B cell (primary cell): ENCODE measurements around the gene KRT33B. TPM values are rescaled to one million over a fixed set of nuclear protein-coding genes. Genes with fewer than 3 reads are reported as not detected.
"Not testable (repeated sequence)": the region's sequence is repeated elsewhere in the genome, so short reads cannot be mapped to it uniquely, and the experiment has no call there.

Source experiments
- ATAC-seq: fragments of 200-7000 bp; cut with Tn5 transposase; one replicate; pipeline ENCODE4 v1.10.0; 2021; ENCODE audit warnings: low read depth, mild to moderate bottlenecking, moderate number of reproducible peaks, moderate library complexity
- CTCF ChIA-PET: fragments of 350-600 bp; sonication (Branson Sonifier 250); formaldehyde crosslinking; loops from one replicate; lab custom pipeline; 2021; ENCODE audit warnings: antibody characterized with exemption, inconsistent platforms; lab: Charles Lee
- POLR2A ChIA-PET: fragments of 350-600 bp; sonication (Branson Sonifier 250); formaldehyde crosslinking; loops from one replicate; lab custom pipeline; 2021; ENCODE audit warnings: antibody characterized with exemption; lab: Charles Lee
- DNase-seq: peaks from one replicate; pipeline ENCODE4 v3.0.0; 2013
- H2AFZ ChIP-seq: 2 replicates; pipeline ENCODE4 v1.6.1; 2012; ENCODE audit warnings: mild to moderate bottlenecking, low read depth, low read length; ENCODE audit not compliant: insufficient read depth, poor library complexity, severe bottlenecking
- H3K27ac ChIP-seq, 2 donors: 1 replicate in 1 of 2; 2 replicates in 1 of 2; pipeline ENCODE4 v1.5.1; 2012 to 2013; ENCODE audit warnings: low read length in 2 of 2, mild to moderate bottlenecking in 2 of 2, moderate library complexity in 1 of 2
- H3K27me3 ChIP-seq, 4 experiments: fragments of 200-600 bp in 1 of 4; sonication (generic) in 1 of 4; replicated peaks in 1 of 4; 1 replicate in 2 of 4; 2 replicates in 2 of 4; pipeline versions ENCODE4 v1.6.1 to v1.7.0; 2013 to 2016; ENCODE audit warnings: low read length in 3 of 4, mild to moderate bottlenecking in 2 of 4, mixed read lengths in 1 of 4, moderate library complexity in 1 of 4; ENCODE audit not compliant: insufficient read depth in 4 of 4, control insufficient read depth in 3 of 4; ENCODE audit errors: control extremely low read depth in 1 of 4
- H3K36me3 ChIP-seq, 2 experiments: replicated peaks in 1 of 2; 1 replicate in 1 of 2; 2 replicates in 1 of 2; pipeline versions ENCODE4 v1.6.1 to v1.7.1; 2013; ENCODE audit warnings: low read length in 1 of 2; ENCODE audit not compliant: insufficient read depth in 2 of 2, control insufficient read depth in 1 of 2; ENCODE audit errors: control extremely low read depth in 1 of 2, extremely low read depth in 1 of 2
- H3K4me1 ChIP-seq, 2 donors: fragments of 200-600 bp in 1 of 2; sonication (generic) in 1 of 2; 1 replicate in 1 of 2; 2 replicates in 1 of 2; pipeline versions ENCODE4 v1.5.1 to v1.6.1; 2013 to 2017; ENCODE audit warnings: low read length in 2 of 2; ENCODE audit not compliant: control insufficient read depth in 2 of 2, insufficient read depth in 2 of 2
- H3K4me2 ChIP-seq: replicated peaks from 2 replicates; pipeline ENCODE3; 2012; ENCODE audit warnings: mild to moderate bottlenecking, low read depth, low read length; ENCODE audit not compliant: poor library complexity, severe bottlenecking
- H3K4me3 ChIP-seq, 5 experiments: fragments of 200-600 bp in 1 of 5; sonication (generic) in 1 of 5; 1 replicate in 3 of 5; 2 replicates in 2 of 5; pipeline versions ENCODE4 v1.5.1 to v1.7.0; 2011 to 2016; ENCODE audit warnings: low read length in 4 of 5, mild to moderate bottlenecking in 4 of 5, low read depth in 2 of 5, control low read depth in 1 of 5, moderate library complexity in 1 of 5; ENCODE audit not compliant: insufficient read depth in 1 of 5; ENCODE audit errors: control extremely low read depth in 1 of 5, extremely low read depth in 1 of 5
- H3K79me2 ChIP-seq: fragments of 200-600 bp; sonication (generic); one replicate; pipeline ENCODE4 v1.6.0; 2016; ENCODE audit warnings: low read length; ENCODE audit not compliant: control insufficient read depth, insufficient read depth
- H3K9ac ChIP-seq: fragments of 200-600 bp; sonication (generic); 2 replicates; pipeline ENCODE4 v1.6.1; 2017; ENCODE audit warnings: mild to moderate bottlenecking, low read length, moderate library complexity
- H3K9me3 ChIP-seq, 3 donors: one replicate each; pipeline versions ENCODE4 v1.6.1 to v1.7.1; 2013; ENCODE audit warnings: low read length in 2 of 3; ENCODE audit not compliant: control insufficient read depth in 2 of 3, insufficient read depth in 1 of 3; ENCODE audit errors: control extremely low read depth in 1 of 3
- H4K20me1 ChIP-seq: 2 replicates; pipeline ENCODE4 v1.6.0; 2012; ENCODE audit warnings: mild to moderate bottlenecking, low read length; ENCODE audit not compliant: insufficient read depth, control insufficient read depth, poor library complexity, severe bottlenecking
- H3K27ac Mint-ChIP-seq: one replicate; pipeline ENCODE4 v1.8.0; 2021; ENCODE audit warnings: mixed read lengths
- H3K27me3 Mint-ChIP-seq: one replicate; pipeline ENCODE4 v1.8.0; 2021; ENCODE audit warnings: mixed read lengths
- H3K4me1 Mint-ChIP-seq: one replicate; pipeline ENCODE4 v1.8.0; 2021; ENCODE audit warnings: mixed read lengths
- H3K4me3 Mint-ChIP-seq: one replicate; pipeline ENCODE4 v1.8.0; 2021; ENCODE audit warnings: mixed read lengths
- H3K9me3 Mint-ChIP-seq: one replicate; pipeline ENCODE4 v1.8.0; 2022; ENCODE audit warnings: mixed read lengths; ENCODE audit not compliant: insufficient read depth
- EZH2 ChIP-seq: IDR thresholded peaks from 2 replicates; pipeline ENCODE4 v1.6.1; 2012; ENCODE audit warnings: borderline replicate concordance, low read depth, mild to moderate bottlenecking, moderate library complexity, low read length; ENCODE audit not compliant: insufficient read depth, poor library complexity, severe bottlenecking
- WGBS: methylation state at CpG from one replicate; pipeline ENCODE4 v1.1.5; 2013; ENCODE audit warnings: missing lambda C conversion rate; ENCODE audit not compliant: insufficient coverage; 5-methylcytosine and 5-hydroxymethylcytosine counted together
- intact Hi-C: fragments of 100-400 bp; cut with micrococcal nuclease; formaldehyde crosslinking; loops from one replicate; pipeline ENCODE4 v1.10.0; 2022
- polyA plus RNA-seq: library from polyadenylated mRNA; depleted of rRNA; stranded (reverse); fragments of >200 nt; gene quantifications from 2 replicates; pipeline ENCODE4 v1.2.3, GENCODE V29; 2012
- total RNA-seq, 2 donors: library from RNA; stranded (reverse); fragments of 120-200 nt in 1 of 2; gene quantifications; 1 replicate in 1 of 2; 2 replicates in 1 of 2; pipeline versions ENCODE4 v1.2.3 to v1.2.4, GENCODE V29; 2013 to 2022
- TF ChIP-seq, protein P1 (sequence below): fragments of 200-600 bp; IDR thresholded peaks from one replicate; pipeline ENCODE4 v1.8.0; 2022; ENCODE audit warnings: antibody characterized with exemption, mild to moderate bottlenecking

KRT33B gene
- total and polyA plus RNA-seq, 2 donors (not counting 1 experiment from before 2014, with no cell fraction given), result not detected

DNA sequence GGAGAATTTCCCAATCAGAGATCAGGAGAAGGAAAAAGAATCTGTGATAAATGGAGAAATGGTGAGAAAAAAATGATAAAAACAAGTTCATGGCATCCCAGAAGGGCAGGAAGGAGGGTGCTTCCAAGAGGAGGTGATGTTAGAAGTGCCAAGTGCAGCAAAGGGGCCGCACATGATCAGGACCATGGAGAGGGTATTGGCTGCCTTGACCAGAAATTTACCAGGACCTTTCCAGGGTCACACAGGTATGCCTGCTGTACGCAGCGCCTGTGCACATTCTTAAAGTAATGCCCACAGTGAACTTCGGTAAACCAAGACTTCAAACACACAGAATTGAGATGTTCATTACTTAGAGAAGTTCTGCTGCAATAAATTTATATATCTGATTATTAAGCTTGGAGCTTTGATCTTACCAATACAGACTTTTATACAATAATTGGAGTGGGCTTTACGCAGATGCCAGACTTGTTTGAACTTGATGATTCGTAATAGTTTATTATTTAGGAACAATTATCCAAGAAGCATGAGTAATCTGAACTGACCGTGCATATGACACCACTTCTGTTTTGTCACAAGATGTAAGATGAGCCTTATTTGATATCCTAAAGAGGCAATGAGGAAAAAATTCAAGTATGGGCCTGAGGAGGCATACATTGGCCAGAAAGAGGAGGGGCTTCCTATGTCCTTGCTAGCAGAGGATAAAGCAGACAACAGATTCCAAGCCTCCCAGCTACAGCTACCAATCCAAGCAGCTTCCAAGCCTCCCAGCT is 16.8 kb downstream of the KRT33B start:
- Mint-ChIP-seq H3K27ac (no peak overlapping the region), H3K4me1 (no peaks in the 10 kb centered on the region), H3K4me3 (no peak overlapping the region), H3K9me3 (peaks cover 3% of the 10 kb centered on the region), H3K27me3 (peaks cover 36% of the 10 kb centered on the region)
- intact Hi-C loops, result no loop called here
- H3K9me3 ChIP-seq, result no peaks in the 10 kb centered on the region
- POLR2A ChIA-PET, result no interaction called here
- H3K27ac ChIP-seq, result no peak overlapping the region
- CTCF ChIA-PET, result no interaction called here
- no peak overlapping the region for H3K9ac ChIP-seq
- ATAC-seq, result no peak
- no peaks in the 10 kb centered on the region for H3K4me1 ChIP-seq
- H4K20me1 ChIP-seq, result no peaks in the 10 kb centered on the region
- H3K4me2 ChIP-seq, result no peak overlapping the region
- WGBS, result 95% methylated on average over 2 of the region's 7 CpGs
- no peak for DNase-seq
- H3K27me3 ChIP-seq, result peaks cover 0 to 7% (median 0%) of the 10 kb centered on the region in 4 experiments
- no peak for TF ChIP-seq EZH2
- TF ChIP-seq, protein P1, sequence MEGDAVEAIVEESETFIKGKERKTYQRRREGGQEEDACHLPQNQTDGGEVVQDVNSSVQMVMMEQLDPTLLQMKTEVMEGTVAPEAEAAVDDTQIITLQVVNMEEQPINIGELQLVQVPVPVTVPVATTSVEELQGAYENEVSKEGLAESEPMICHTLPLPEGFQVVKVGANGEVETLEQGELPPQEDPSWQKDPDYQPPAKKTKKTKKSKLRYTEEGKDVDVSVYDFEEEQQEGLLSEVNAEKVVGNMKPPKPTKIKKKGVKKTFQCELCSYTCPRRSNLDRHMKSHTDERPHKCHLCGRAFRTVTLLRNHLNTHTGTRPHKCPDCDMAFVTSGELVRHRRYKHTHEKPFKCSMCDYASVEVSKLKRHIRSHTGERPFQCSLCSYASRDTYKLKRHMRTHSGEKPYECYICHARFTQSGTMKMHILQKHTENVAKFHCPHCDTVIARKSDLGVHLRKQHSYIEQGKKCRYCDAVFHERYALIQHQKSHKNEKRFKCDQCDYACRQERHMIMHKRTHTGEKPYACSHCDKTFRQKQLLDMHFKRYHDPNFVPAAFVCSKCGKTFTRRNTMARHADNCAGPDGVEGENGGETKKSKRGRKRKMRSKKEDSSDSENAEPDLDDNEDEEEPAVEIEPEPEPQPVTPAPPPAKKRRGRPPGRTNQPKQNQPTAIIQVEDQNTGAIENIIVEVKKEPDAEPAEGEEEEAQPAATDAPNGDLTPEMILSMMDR, result no peak
- no peaks in the 10 kb centered on the region for H3K36me3 ChIP-seq
- no peak overlapping the region for H2AFZ ChIP-seq
- no peaks in the 10 kb centered on the region for H3K79me2 ChIP-seq
- no peak overlapping the region for H3K4me3 ChIP-seq

DNA sequence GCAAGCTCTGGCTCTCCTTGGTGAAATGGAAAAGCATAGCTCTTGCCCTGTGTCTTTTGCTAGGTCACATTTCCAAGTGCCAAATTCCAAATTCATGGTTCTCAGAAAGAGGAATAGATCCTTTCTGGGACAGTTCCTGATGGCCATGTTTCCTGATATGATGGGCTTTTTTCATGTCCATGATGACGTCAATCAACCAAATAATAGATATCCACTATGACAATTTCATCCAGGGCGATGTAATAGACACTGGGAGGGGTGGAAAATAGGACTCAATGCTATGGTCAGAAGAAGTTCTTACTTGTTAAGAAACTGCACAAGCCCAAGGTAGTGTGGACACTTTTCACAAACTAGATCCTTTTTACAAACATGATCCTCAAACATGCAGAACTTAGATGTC is 18.4 kb downstream of the KRT33B start:
- no peak for ATAC-seq
- ChIA-PET CTCF (no interaction called here), POLR2A (no interaction called here)
- DNase-seq, result no peak
- no peak overlapping the region for H3K4me3 ChIP-seq
- peaks cover 0 to 7% (median 0%) of the 10 kb centered on the region in 4 experiments for H3K27me3 ChIP-seq
- no peaks in the 10 kb centered on the region for H4K20me1 ChIP-seq
- Mint-ChIP-seq H3K27me3 (peaks cover 27% of the 10 kb centered on the region), H3K4me1 (no peaks in the 10 kb centered on the region), H3K4me3 (no peak overlapping the region), H3K27ac (no peak overlapping the region), H3K9me3 (peaks cover under 1% of the 10 kb centered on the region)
- H3K9ac ChIP-seq, result no peak overlapping the region
- TF ChIP-seq, protein P1, result no peak
- no peak overlapping the region for H3K27ac ChIP-seq
- H2AFZ ChIP-seq, result no peak overlapping the region
- H3K4me2 ChIP-seq, result no peak overlapping the region
- WGBS, result no CpG with 5 or more reads among the region's 2 CpGs
- H3K9me3 ChIP-seq, result no peaks in the 10 kb centered on the region
- no peaks in the 10 kb centered on the region for H3K36me3 ChIP-seq
- intact Hi-C loops, result no loop called here
- H3K4me1 ChIP-seq, result no peaks in the 10 kb centered on the region
- no peaks in the 10 kb centered on the region for H3K79me2 ChIP-seq

DNA sequence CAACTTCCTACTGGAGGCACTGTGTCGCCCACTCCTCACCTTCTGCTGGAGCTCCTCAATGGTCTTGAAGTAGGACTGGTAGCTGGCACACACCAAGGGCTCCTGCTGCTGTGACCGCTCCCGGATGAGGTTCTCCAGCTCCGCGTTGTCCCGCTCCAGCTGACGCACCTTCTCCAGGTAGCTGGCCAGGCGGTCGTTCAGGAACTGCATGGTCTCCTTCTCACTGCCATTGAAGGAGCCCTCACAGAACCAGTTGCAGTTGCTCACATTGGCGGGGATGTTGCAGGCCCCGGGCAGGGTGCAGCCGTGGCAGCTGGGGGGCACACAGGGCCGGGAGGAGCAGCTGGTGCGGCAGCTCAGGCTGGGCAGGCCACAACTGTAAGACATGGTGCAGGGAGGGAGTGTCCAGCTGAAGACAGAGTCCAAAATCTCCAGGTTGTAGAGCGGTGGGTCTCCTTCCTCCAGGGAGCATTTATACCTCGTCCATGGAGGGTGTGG is 19.2 kb downstream of the KRT33B start, which contains the start of gene KRT33A:
Gene KRT33A, minus strand, starts transcription at position 448 of the 498 bp plus-strand sequence. Its CDS starts 61 bp downstream, at position 387.
- H3K27me3 ChIP-seq, H3K4me3 Mint-ChIP-seq, H3K4me1 ChIP-seq, POLR2A ChIA-PET, H4K20me1 ChIP-seq, DNase-seq, H3K9me3 Mint-ChIP-seq, H2AFZ ChIP-seq, H3K79me2 ChIP-seq, H3K9ac ChIP-seq, ATAC-seq, H3K4me2 ChIP-seq, H3K36me3 ChIP-seq, intact Hi-C loops, H3K9me3 ChIP-seq, H3K27ac Mint-ChIP-seq, H3K4me3 ChIP-seq, CTCF ChIA-PET, H3K4me1 Mint-ChIP-seq, H3K27ac ChIP-seq: not testable (repeated sequence)
- H3K27me3 Mint-ChIP-seq, result peaks cover 23% of the 10 kb centered on the region
- 99% methylated on average over 14 of the region's 16 CpGs for WGBS
